Large intestine (tissue), 3 donors: ENCODE results near the gene SNX13. TPM values are rescaled to one million over a fixed set of nuclear protein-coding genes. Genes with fewer than 3 reads are reported as not detected.

ENCODE experiments used
- DNase-seq, 2 donors: peaks; one replicate each; pipeline versions ENCODE4 v3.0.0 to v3.0.0-alpha.2; 2013
- H3K27ac ChIP-seq: one replicate; pipeline ENCODE4 v1.5.1; 2013; ENCODE audit warnings: low read length
- H3K27me3 ChIP-seq: 2 replicates; pipeline ENCODE4 v1.6.1; 2013; ENCODE audit warnings: low read length; ENCODE audit not compliant: control insufficient read depth, insufficient read depth
- H3K36me3 ChIP-seq: 2 replicates; pipeline ENCODE4 v1.6.1; 2013; ENCODE audit warnings: low read length; ENCODE audit not compliant: control insufficient read depth, insufficient read depth
- H3K4me1 ChIP-seq: one replicate; pipeline ENCODE4 v1.6.1; 2013; ENCODE audit warnings: low read length; ENCODE audit not compliant: control insufficient read depth, insufficient read depth
- H3K4me3 ChIP-seq: one replicate; pipeline ENCODE4 v1.5.1; 2013; ENCODE audit warnings: low read length
- H3K9me3 ChIP-seq: one replicate; pipeline ENCODE4 v1.6.1; 2013; ENCODE audit warnings: mild to moderate bottlenecking, low read depth, low read length, moderate library complexity; ENCODE audit not compliant: control insufficient read depth
- WGBS: methylation state at CpG from one replicate; pipeline ENCODE4 v1.1.5; 2013; ENCODE audit warnings: low lambda C conversion rate; ENCODE audit not compliant: insufficient coverage; 5-methylcytosine and 5-hydroxymethylcytosine counted together
- polyA plus RNA-seq: library from polyadenylated mRNA; unstranded; fragments of 120-200 nt; gene quantifications from one replicate; pipeline ENCODE4 v1.2.1, GENCODE V29; 2013

Gene SNX13
- polyA plus RNA-seq, 1 donor, result 30.0 TPM

GRCh38 chr7:17936321-17936720 lies 4.0 kb downstream of the SNX13 start:
- Histone ChIP-seq H3K27me3 (no peaks in the 10 kb centered on the region), H3K9me3 (no peaks in the 10 kb centered on the region), H3K4me3 (no peak overlapping the region), H3K4me1 (peaks cover 4% of the 10 kb centered on the region), H3K27ac (no peak overlapping the region), H3K36me3 (no peaks in the 10 kb centered on the region)
- 83% methylated on average over 1 of the region's 1 CpG for WGBS
- DNase-seq, result no peak

- no peaks in the 10 kb centered on the region for H3K9me3 ChIP-seq
- no peak for DNase-seq
- no peak overlapping the region for H3K4me3 ChIP-seq
- H3K36me3 ChIP-seq, result no peaks in the 10 kb centered on the region
- WGBS, result 100% methylated on average over 2 of the region's 2 CpGs
- no peaks in the 10 kb centered on the region for H3K27me3 ChIP-seq
- H3K4me1 ChIP-seq, result peaks cover 4% of the 10 kb centered on the region
- no peak overlapping the region for H3K27ac ChIP-seq
These were observed 5.6 kb downstream of the SNX13 start for GRCh38 chr7:17934612-17935240.

GRCh38 chr7:17934094-17934493 lies 6.2 kb downstream of the SNX13 start:
- H3K4me1 ChIP-seq, result peaks cover 4% of the 10 kb centered on the region
- H3K36me3 ChIP-seq, result no peaks in the 10 kb centered on the region
- no peak overlapping the region for H3K27ac ChIP-seq
- no peaks in the 10 kb centered on the region for H3K9me3 ChIP-seq
- WGBS, result 100% methylated on average over 1 of the region's 2 CpGs
- H3K27me3 ChIP-seq, result no peaks in the 10 kb centered on the region
- DNase-seq, result no peak
- H3K4me3 ChIP-seq, result no peak overlapping the region

- H3K4me1 ChIP-seq, result peaks cover 2% of the 10 kb centered on the region
- no peaks in the 10 kb centered on the region for H3K27me3 ChIP-seq
- H3K36me3 ChIP-seq, result no peaks in the 10 kb centered on the region
- no CpG with 5 or more reads among the region's 2 CpGs for WGBS
- H3K27ac ChIP-seq, result no peak overlapping the region
- DNase-seq, result no peak
- H3K4me3 ChIP-seq, result no peak overlapping the region
- no peaks in the 10 kb centered on the region for H3K9me3 ChIP-seq
These were observed 7.5 kb downstream of the SNX13 start for GRCh38 chr7:17932770-17933169.

GRCh38 chr7:17931069-17931468 lies 9.2 kb downstream of the SNX13 start:
- Histone ChIP-seq H3K9me3 (no peaks in the 10 kb centered on the region), H3K27ac (no peak overlapping the region), H3K4me1 (no peaks in the 10 kb centered on the region), H3K27me3 (no peaks in the 10 kb centered on the region), H3K4me3 (no peak overlapping the region), H3K36me3 (no peaks in the 10 kb centered on the region)
- 100% methylated on average over 1 of the region's 1 CpG for WGBS
- DNase-seq, result no peak

GRCh38 chr7:17930546-17930945 lies 9.7 kb downstream of the SNX13 start:
- no peak for DNase-seq
- no CpG with 5 or more reads among the region's 2 CpGs for WGBS
- no peaks in the 10 kb centered on the region for H3K36me3 ChIP-seq
- H3K27ac ChIP-seq, result no peak overlapping the region
- H3K9me3 ChIP-seq, result no peaks in the 10 kb centered on the region
- no peaks in the 10 kb centered on the region for H3K27me3 ChIP-seq
- H3K4me1 ChIP-seq, result no peaks in the 10 kb centered on the region
- no peak overlapping the region for H3K4me3 ChIP-seq

GRCh38 chr7:17929647-17930395 lies 10.5 kb downstream of the SNX13 start:
- no peak for DNase-seq
- WGBS, result 80% methylated on average over 1 of the region's 5 CpGs
- Histone ChIP-seq H3K36me3 (no peaks in the 10 kb centered on the region), H3K27me3 (no peaks in the 10 kb centered on the region), H3K4me3 (no peak overlapping the region), H3K9me3 (no peaks in the 10 kb centered on the region), H3K4me1 (no peaks in the 10 kb centered on the region), H3K27ac (no peak overlapping the region)

GRCh38 chr7:17928055-17928454 lies 12.2 kb downstream of the SNX13 start:
- no CpG with 5 or more reads among the region's 1 CpG for WGBS

GRCh38 chr7:17921857-17922416 lies 18.4 kb downstream of the SNX13 start:
- H3K4me3 ChIP-seq, result no peak overlapping the region
- no CpG with 5 or more reads among the region's 1 CpG for WGBS

More at GRCh38 chr7:17928055-17928454, 12.2 kb downstream of the SNX13 start:
- no peak overlapping the region for H3K27ac ChIP-seq
- H3K36me3 ChIP-seq, result no peaks in the 10 kb centered on the region
- H3K27me3 ChIP-seq, result no peaks in the 10 kb centered on the region
- no peak overlapping the region for H3K4me3 ChIP-seq
- no peaks in the 10 kb centered on the region for H3K9me3 ChIP-seq
- H3K4me1 ChIP-seq, result no peaks in the 10 kb centered on the region
- no peak for DNase-seq

GRCh38 chr7:17917842-17918241 lies 22.5 kb downstream of the SNX13 start:
- no peaks in the 10 kb centered on the region for H3K36me3 ChIP-seq
- H3K4me1 ChIP-seq, result no peaks in the 10 kb centered on the region
- H3K27ac ChIP-seq, result no peak overlapping the region
- WGBS, result 90% methylated on average over 2 of the region's 3 CpGs
- DNase-seq, result no peak
- no peak overlapping the region for H3K4me3 ChIP-seq
- H3K9me3 ChIP-seq, result peaks cover 12% of the 10 kb centered on the region
- H3K27me3 ChIP-seq, result no peaks in the 10 kb centered on the region

More at GRCh38 chr7:17921857-17922416, 18.4 kb downstream of the SNX13 start:
- H3K36me3 ChIP-seq, result no peaks in the 10 kb centered on the region
- H3K27ac ChIP-seq, result no peak overlapping the region
- DNase-seq, result no peak
- H3K4me1 ChIP-seq, result no peaks in the 10 kb centered on the region
- no peaks in the 10 kb centered on the region for H3K27me3 ChIP-seq
- peaks cover 6% of the 10 kb centered on the region for H3K9me3 ChIP-seq
